Ectodermal cell (in vitro differentiated cells): ENCODE measurements around the gene BPIFB2.
"Not testable (repeated sequence)": the region's sequence is repeated elsewhere in the genome, so short reads cannot be mapped to it uniquely, and the experiment has no call there.

Experiments used
- H3K27ac ChIP-seq: 2 replicates; pipeline ENCODE4 v1.7.0; 2013; ENCODE audit warnings: mild to moderate bottlenecking, low read depth, low read length; ENCODE audit not compliant: insufficient read depth, poor library complexity, severe bottlenecking
- H3K27me3 ChIP-seq: 2 replicates; pipeline ENCODE4 v1.7.0; 2013; ENCODE audit warnings: mild to moderate bottlenecking, low read length; ENCODE audit not compliant: insufficient read depth, control insufficient read depth, poor library complexity, severe bottlenecking
- H3K36me3 ChIP-seq: one replicate; pipeline ENCODE4 v1.7.0; 2013; ENCODE audit warnings: low read length; ENCODE audit not compliant: control insufficient read depth, insufficient read depth
- H3K4me1 ChIP-seq: one replicate; pipeline ENCODE4 v1.7.0; 2013; ENCODE audit warnings: low read length; ENCODE audit not compliant: control insufficient read depth, insufficient read depth
- H3K4me3 ChIP-seq: 2 replicates; pipeline ENCODE4 v1.7.0; 2013; ENCODE audit warnings: low read depth, low read length, control low read depth; ENCODE audit not compliant: insufficient read depth
- H3K9me3 ChIP-seq: 2 replicates; pipeline ENCODE4 v1.7.0; 2013; ENCODE audit warnings: mild to moderate bottlenecking, low read length, moderate library complexity; ENCODE audit not compliant: control insufficient read depth
- WGBS, 2 experiments: methylation state at CpG; one replicate each; pipeline ENCODE4 v1.1.7; 2013; ENCODE audit warnings: missing lambda C conversion rate in 2 of 2; 5-methylcytosine and 5-hydroxymethylcytosine counted together

Gene BPIFB2

GRCh38 chr20:33045129-33045721 is 37.7 kb downstream of the BPIFB2 start:
- H3K4me1 ChIP-seq, H3K4me3 ChIP-seq, H3K9me3 ChIP-seq, H3K36me3 ChIP-seq, H3K27me3 ChIP-seq, H3K27ac ChIP-seq: not testable (repeated sequence)
- 89 to 91% methylated on average over 15 of the region's 15 CpGs for WGBS, 2 experiments

GRCh38 chr20:33046412-33046811 is 38.9 kb downstream of the BPIFB2 start:
- Histone ChIP-seq H3K27me3 (no peaks in the 10 kb centered on the region), H3K9me3 (no peaks in the 10 kb centered on the region), H3K27ac (no peak overlapping the region), H3K36me3 (no peaks in the 10 kb centered on the region), H3K4me1 (no peaks in the 10 kb centered on the region), H3K4me3 (no peak overlapping the region)
- WGBS, 2 experiments, result 87 to 94% methylated on average over 2 to 3 of the region's 3 CpGs

DNA sequence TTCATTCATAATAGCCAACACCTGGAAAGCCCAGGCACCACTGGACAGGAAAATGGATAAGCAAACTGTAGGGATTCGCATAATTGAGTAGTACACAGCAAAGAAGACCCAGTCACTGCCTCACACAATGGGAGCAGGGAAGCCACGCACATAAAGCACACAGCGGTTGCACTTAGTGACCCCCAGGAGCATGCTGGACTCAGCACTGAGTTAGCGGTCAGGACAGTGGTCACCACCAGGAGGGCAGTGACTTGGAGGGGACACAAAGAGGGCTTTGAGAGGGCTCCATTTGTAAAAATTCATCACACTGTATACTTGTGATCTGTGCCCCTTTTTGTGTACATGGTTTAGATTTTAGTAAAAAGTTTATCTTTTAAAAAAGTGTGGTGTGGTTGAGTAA is 43.8 kb downstream of the BPIFB2 start:
- no peak overlapping the region for H3K4me3 ChIP-seq
- H3K27ac ChIP-seq, result no peak overlapping the region
- no peaks in the 10 kb centered on the region for H3K4me1 ChIP-seq
- no peaks in the 10 kb centered on the region for H3K9me3 ChIP-seq
- H3K27me3 ChIP-seq, result no peaks in the 10 kb centered on the region
- no peaks in the 10 kb centered on the region for H3K36me3 ChIP-seq
- WGBS, 2 experiments, result 78 to 80% methylated on average over 4 of the region's 4 CpGs

DNA sequence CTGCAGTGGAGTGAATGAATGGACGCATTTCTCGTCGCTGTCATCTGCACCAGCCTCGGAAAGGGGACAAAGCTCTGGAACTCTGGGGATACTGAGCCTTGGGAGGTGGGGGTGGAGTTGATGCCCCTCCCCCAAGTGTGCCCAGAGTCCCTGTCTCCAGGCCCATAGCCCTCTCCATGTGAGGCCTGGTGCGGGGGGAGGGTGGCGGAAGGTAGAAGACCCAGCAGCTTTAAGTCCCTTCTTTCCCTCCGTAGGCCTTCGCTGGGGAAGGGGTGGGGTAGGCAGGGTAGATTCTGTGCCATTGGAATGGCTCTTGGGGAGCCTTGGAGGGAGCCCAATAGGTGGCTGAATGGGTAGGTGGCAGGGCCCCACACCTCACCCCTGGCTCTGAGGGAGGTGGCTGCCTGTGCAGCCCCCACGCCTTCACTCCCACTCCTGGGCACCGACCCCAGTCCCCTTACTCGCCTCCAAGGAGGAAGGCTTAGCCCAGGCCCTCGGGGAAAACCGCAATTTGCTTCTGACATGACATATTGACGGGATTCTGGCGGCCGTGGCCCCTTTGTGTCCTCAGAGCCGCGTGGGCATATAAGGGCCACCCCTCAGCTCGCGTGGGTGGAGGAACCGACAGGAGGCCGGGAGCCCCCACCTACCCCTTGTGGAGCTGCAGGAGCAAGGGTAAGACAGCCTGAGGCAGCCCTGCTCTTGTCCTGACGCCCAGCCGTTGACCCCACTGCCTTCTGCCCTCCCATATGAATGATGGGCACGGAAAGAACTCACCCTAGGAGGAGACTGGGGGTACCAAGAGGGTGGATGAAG is 46.0 kb downstream of the BPIFB2 start, which contains the start of gene BPIFB3:
Gene BPIFB3 (plus strand): TSS at position 613 of the 816 bp plus-strand sequence. CDS start 1,533 bp downstream, outside the sequence.
- Histone ChIP-seq H3K27ac (no peak within 1 kb of the TSS), H3K4me1 (no peaks in the 10 kb centered on the region), H3K4me3 (no peak within 1 kb of the TSS), H3K27me3 (no peaks in the 10 kb centered on the region), H3K36me3 (no peaks in the 10 kb centered on the region), H3K9me3 (no peaks in the 10 kb centered on the region)
- WGBS, 2 experiments, result 81% methylated on average over 25 of the region's 25 CpGs

- H3K36me3 ChIP-seq, result no peaks in the 10 kb centered on the region
These were observed 46.9 kb downstream of the BPIFB2 start for GRCh38 chr20:33054381-33054780.

GRCh38 chr20:33054791-33055190 is 47.3 kb downstream of the BPIFB2 start:
- Histone ChIP-seq H3K9me3 (no peaks in the 10 kb centered on the region), H3K27me3 (no peaks in the 10 kb centered on the region), H3K4me3 (no peak overlapping the region), H3K4me1 (no peaks in the 10 kb centered on the region), H3K36me3 (no peaks in the 10 kb centered on the region), H3K27ac (no peak overlapping the region)
- 85 to 93% methylated on average over 2 of the region's 2 CpGs for WGBS, 2 experiments

More at GRCh38 chr20:33054381-33054780, 46.9 kb downstream of the BPIFB2 start:
- Histone ChIP-seq H3K4me3 (no peak overlapping the region), H3K9me3 (no peaks in the 10 kb centered on the region), H3K4me1 (no peaks in the 10 kb centered on the region), H3K27me3 (no peaks in the 10 kb centered on the region), H3K27ac (no peak overlapping the region)
- 95 to 96% methylated on average over 7 of the region's 7 CpGs for WGBS, 2 experiments

DNA sequence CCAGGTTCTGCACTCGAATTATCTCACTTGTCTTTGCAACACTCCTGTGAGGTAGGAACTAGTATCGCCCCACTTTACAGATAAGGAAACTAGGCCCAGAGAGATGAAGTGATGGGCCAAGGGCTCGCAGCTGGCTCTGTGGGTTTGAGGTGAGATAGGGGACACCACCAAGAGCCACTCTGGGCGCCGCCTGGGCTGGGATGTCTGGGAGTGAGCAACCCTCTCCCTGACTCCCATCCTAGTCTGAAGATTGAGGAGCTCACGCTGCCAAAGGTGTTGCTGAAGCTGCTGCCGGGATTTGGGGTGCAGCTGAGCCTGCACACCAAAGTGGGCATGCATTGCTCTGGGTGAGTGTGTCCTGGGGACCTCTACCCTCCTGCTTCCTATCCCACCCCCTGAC is 51.6 kb downstream of the BPIFB2 start:
- Histone ChIP-seq H3K27me3 (no peaks in the 10 kb centered on the region), H3K36me3 (no peaks in the 10 kb centered on the region), H3K27ac (no peak overlapping the region), H3K4me3 (no peak overlapping the region), H3K4me1 (peaks cover 21% of the 10 kb centered on the region), H3K9me3 (no peaks in the 10 kb centered on the region)
- WGBS, 2 experiments, result 73 to 81% methylated on average over 7 of the region's 7 CpGs

GRCh38 chr20:33059741-33060390 is 52.4 kb downstream of the BPIFB2 start:
- WGBS, 2 experiments, result 92% methylated on average over 22 of the region's 22 CpGs
- Histone ChIP-seq H3K4me1 (peaks cover 21% of the 10 kb centered on the region), H3K4me3 (no peak overlapping the region), H3K27me3 (no peaks in the 10 kb centered on the region), H3K36me3 (no peaks in the 10 kb centered on the region), H3K27ac (no peak overlapping the region), H3K9me3 (no peaks in the 10 kb centered on the region)

GRCh38 chr20:33061658-33062028 is 54.1 kb downstream of the BPIFB2 start:
- Histone ChIP-seq H3K4me1 (peaks cover 21% of the 10 kb centered on the region), H3K36me3 (no peaks in the 10 kb centered on the region), H3K4me3 (no peak overlapping the region), H3K27me3 (no peaks in the 10 kb centered on the region), H3K27ac (no peak overlapping the region), H3K9me3 (no peaks in the 10 kb centered on the region)
- WGBS, 2 experiments, result 91 to 93% methylated on average over 14 of the region's 14 CpGs

DNA sequence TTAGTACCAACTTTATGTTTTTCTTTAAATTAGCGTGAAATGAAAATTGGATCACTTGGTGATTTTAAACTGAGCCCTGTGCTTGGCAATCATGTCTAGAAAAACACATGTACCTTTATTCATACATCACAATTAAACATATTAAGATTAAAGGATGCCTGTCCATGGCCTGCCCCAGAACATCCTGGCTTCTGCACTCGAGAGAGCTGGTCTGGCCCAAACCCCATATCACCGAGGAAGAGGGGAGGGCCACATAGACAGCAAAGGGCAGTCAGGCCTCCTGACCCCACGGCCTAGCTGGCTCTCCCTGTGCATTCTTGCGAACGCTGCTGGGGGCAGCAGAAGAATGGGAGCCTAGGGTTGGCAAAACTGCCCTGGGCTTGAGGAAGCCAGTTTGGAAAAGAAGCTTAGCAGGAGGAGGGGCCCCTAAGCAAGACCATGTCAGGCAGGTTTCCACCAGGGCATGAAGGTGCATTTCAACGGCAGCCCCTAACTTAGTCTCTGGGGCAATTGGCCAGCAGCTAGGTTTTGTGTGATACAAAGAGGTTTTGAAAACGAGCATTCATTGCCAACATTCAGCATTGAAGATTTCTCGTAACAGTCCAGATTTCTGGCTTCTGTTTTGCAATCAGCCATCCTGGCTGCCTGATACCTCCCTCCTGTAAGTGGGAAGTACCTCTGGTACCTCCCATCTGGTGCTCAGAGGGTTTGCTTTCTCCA is 54.8 kb downstream of the BPIFB2 start:
- WGBS, 2 experiments, result 57 to 58% methylated on average over 9 of the region's 9 CpGs
- Histone ChIP-seq H3K27me3 (no peaks in the 10 kb centered on the region), H3K36me3 (no peaks in the 10 kb centered on the region), H3K27ac (no peak overlapping the region), H3K4me3 (no peak overlapping the region), H3K9me3 (no peaks in the 10 kb centered on the region), H3K4me1 (peaks cover 21% of the 10 kb centered on the region)
